Stimulated activated memory B cell treated with anti-CD40 and anti-IgM and Interleukin-4, amounts not matched to agents 10 μg/mL and 1 μg/mL and 100 μg/mL, for 72 hours (primary cell): ENCODE data around the gene GMDS.

Experiments
- ATAC-seq: fragments of 150-1000 bp; cut with Tn5 transposase; 2 replicates; pipeline ENCODE4 v1.10.0; 2021
- H3K27ac Mint-ChIP-seq: one replicate; pipeline ENCODE4 v1.8.0; 2022; ENCODE audit warnings: mild to moderate bottlenecking, mixed read lengths
- H3K27me3 Mint-ChIP-seq: one replicate; pipeline ENCODE4 v1.8.0; 2022; ENCODE audit warnings: mixed read lengths
- H3K36me3 Mint-ChIP-seq: one replicate; pipeline ENCODE4 v1.8.0; 2022; ENCODE audit warnings: mixed read lengths
- H3K4me1 Mint-ChIP-seq: one replicate; pipeline ENCODE4 v1.8.0; 2022; ENCODE audit warnings: mixed read lengths
- H3K4me3 Mint-ChIP-seq: one replicate; pipeline ENCODE4 v1.8.0; 2022; ENCODE audit warnings: mild to moderate bottlenecking, moderate library complexity, mixed read lengths
- H3K9me3 Mint-ChIP-seq: one replicate; pipeline ENCODE4 v1.8.0; 2022; ENCODE audit warnings: mixed read lengths

Gene GMDS

DNA sequence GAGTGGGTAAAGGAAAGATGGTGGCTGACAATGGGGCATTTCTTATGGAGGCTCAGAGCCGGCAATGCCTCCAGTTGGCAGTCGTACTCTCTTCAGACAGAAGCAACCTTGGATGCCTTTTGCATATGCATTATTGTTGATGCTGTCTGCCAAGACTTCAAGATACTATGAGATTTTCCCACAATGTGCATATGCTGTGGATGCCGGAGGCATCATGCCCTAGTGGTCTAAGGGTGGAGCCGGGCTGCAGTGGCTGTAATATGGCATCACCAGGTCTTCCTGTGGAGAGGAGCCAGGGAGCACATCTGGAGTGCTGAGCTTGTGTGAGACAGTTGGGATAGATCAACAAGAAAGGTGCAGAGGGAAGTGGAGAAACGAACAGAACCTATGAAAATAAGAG is 530.8 kb downstream of the GMDS start:
- H3K4me1 Mint-ChIP-seq: no peaks in the 10 kb centered on the region
- no peaks in the 10 kb centered on the region for H3K27me3 Mint-ChIP-seq
- H3K9me3 Mint-ChIP-seq: no peaks in the 10 kb centered on the region
- H3K4me3 Mint-ChIP-seq: no peak overlapping the region
- H3K36me3 Mint-ChIP-seq: peaks cover 35% of the 10 kb centered on the region
- H3K27ac Mint-ChIP-seq: no peak overlapping the region
- ATAC-seq: no peak

DNA sequence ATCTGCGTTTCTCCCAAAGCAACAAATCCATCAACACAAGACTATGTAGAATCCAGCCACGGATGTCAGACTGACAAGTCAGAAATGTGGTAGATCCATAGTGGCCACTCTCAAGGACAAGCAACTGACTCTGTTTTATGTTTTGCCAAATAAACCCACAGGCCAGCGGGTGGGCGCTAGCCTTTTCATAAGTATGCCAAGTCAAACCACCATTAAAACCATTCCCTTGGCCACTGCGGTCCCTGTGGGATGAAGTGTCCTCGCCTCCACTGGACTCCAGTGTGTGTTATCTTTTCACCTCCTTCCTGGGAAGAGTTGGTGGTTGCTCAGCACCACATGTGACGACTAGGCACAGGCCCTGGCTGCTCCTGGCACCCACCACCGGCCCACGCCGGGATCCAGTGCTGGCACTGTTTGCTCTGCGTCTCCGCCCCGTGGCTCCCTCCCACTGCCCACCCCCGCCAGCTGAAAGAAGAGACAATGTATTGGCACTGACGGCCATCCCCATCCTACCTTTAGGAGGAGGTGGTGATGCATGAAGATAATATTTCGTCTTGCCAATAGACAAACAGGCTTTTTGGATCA is 532.3 kb downstream of the GMDS start:
- H3K9me3 Mint-ChIP-seq: no peaks in the 10 kb centered on the region
- peaks cover 23% of the 10 kb centered on the region for H3K36me3 Mint-ChIP-seq
- no peaks in the 10 kb centered on the region for H3K27me3 Mint-ChIP-seq
- no peak for ATAC-seq
- H3K4me3 Mint-ChIP-seq: no peak overlapping the region
- no peaks in the 10 kb centered on the region for H3K4me1 Mint-ChIP-seq
- H3K27ac Mint-ChIP-seq: no peak overlapping the region

DNA sequence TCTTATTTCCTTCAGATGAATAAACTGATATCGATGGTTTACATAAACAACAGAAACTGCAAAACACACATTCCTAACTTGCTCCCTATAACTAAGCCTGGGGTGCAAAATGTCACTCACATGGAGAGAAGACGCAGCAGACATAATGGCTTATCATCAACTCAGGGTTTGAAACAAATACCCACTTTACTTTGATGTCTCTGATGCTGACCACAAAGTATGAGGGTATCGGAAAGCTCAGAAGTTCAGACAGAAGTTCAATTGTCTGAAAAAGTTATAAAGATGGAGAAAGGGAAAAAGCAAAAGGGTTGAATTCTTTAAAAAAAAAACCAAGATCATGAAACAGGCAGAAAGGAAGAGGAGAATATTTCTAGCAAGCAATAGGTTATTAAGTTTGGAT is 533.0 kb downstream of the GMDS start:
- no peak overlapping the region for H3K27ac Mint-ChIP-seq
- no peak overlapping the region for H3K4me3 Mint-ChIP-seq
- H3K4me1 Mint-ChIP-seq: no peaks in the 10 kb centered on the region

DNA sequence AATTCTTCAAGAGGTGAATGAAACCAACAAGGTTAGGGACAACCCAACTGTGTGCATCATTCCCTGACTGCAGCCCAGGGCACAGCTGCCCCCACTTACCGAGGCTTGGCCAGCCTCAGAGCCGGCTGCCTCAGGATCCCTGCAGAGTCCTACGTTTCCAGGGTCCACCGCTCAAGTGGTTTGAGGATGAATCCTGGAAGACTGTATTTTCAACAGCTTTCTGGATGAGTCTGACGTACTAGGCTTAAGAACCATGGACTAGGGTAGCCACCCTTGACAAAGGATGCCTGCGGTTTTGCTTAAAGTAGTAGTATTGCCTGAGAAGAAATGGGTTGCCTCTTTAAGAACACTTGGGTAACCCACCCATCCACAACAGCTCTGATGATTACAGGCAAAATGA is 534.3 kb downstream of the GMDS start:
- no peaks in the 10 kb centered on the region for H3K9me3 Mint-ChIP-seq
- peaks cover 8% of the 10 kb centered on the region for H3K36me3 Mint-ChIP-seq
- no peak overlapping the region for H3K4me3 Mint-ChIP-seq
- no peaks in the 10 kb centered on the region for H3K27me3 Mint-ChIP-seq
- H3K4me1 Mint-ChIP-seq: no peaks in the 10 kb centered on the region
- no peak for ATAC-seq
- no peak overlapping the region for H3K27ac Mint-ChIP-seq

More for the DNA sequence above, 533.0 kb downstream of the GMDS start:
- Mint-ChIP-seq H3K36me3 (peaks cover 21% of the 10 kb centered on the region), H3K9me3 (no peaks in the 10 kb centered on the region), H3K27me3 (no peaks in the 10 kb centered on the region)
- no peak for ATAC-seq

DNA sequence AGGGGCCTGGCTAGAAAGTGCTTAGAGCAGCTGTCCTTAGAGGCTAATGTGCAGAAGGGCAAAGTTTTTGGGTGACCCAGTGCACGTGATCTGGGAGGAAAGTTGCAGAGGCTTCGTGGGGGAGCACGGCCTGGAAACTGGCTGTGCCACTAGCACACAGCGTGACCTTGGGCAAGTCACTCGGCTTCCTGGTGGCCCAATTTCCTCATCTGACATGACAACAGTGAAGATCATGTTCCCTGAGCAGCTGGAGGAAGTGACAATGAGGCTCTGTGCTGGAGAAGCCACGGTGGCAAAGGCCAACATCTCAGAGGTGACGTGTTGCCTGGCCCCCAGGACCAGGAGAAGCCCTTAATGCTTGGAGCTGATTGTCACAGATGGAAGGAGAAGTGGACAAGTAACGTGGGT is 536.2 kb downstream of the GMDS start:
- H3K36me3 Mint-ChIP-seq: peaks cover 3% of the 10 kb centered on the region
- H3K4me1 Mint-ChIP-seq: no peaks in the 10 kb centered on the region
- H3K9me3 Mint-ChIP-seq: no peaks in the 10 kb centered on the region
- H3K27ac Mint-ChIP-seq: no peak overlapping the region
- no peak overlapping the region for H3K4me3 Mint-ChIP-seq
- ATAC-seq: no peak
- no peaks in the 10 kb centered on the region for H3K27me3 Mint-ChIP-seq

DNA sequence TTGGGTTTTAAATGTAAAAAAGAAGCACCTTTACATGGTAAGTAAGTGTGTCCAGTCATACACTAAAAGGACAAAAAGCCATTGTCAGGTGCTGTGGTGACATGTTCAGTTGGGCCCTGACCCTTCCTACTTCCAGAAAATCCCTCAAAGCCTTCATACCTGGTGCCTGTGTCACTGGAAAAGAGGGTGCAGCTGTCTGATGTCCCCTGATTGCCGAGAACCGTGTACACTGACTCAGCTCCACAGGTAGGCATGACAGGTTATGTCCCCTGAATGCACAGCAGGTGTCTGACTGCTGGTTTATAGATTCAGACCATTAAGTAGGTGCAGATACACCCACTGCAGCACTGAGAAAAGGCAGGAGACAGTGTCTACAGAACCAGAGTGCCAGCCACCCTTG is 536.6 kb downstream of the GMDS start:
- no peaks in the 10 kb centered on the region for H3K9me3 Mint-ChIP-seq
- H3K4me1 Mint-ChIP-seq: no peaks in the 10 kb centered on the region
- H3K36me3 Mint-ChIP-seq: peaks cover 6% of the 10 kb centered on the region
- ATAC-seq: no peak
- no peak overlapping the region for H3K27ac Mint-ChIP-seq
- no peak overlapping the region for H3K4me3 Mint-ChIP-seq
- H3K27me3 Mint-ChIP-seq: no peaks in the 10 kb centered on the region

DNA sequence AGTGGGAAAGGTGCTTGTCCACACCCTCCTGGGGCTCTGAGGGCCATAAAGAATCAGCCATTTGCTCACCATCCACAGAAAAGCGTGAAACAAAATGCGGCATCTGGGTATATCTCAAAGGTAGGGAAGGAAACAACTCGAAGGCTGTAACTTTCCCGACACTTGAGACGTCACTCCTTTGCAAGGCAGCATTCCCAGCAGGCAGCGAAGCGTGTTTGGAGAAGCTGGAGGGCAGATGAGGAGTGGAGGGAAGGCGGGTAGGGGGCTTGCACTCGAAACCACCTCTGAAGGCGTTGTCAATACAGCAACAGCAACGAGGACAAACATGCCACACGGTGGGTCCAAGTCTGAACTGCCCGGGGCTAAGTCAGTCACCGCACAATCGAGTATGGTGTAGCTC is 537.3 kb downstream of the GMDS start:
- Mint-ChIP-seq H3K27me3 (no peaks in the 10 kb centered on the region), H3K4me3 (no peak overlapping the region)

DNA sequence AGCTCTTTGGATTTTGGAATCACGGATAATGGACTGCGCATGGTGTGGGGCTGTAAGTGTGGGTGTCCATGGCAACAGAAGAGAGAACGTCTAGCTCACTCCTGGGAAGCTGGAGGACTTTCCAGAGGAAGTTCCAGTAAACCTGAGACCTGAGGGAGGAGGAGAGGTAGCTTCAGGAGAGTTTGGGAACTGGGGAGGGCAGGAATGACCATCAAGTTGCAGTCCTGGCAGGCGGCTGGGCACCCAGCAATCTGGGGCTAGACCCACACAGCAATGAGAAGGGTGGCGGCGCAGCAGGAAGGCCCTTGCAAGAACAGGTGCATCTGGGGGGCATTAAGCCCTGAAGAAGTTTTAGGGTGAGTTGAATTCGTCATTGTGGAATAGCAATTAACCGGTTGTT is 539.8 kb downstream of the GMDS start:
- no peaks in the 10 kb centered on the region for H3K27me3 Mint-ChIP-seq
- H3K36me3 Mint-ChIP-seq: peaks cover 6% of the 10 kb centered on the region
- no peak for ATAC-seq

More for the DNA sequence above, 537.3 kb downstream of the GMDS start:
- Mint-ChIP-seq H3K9me3 (no peaks in the 10 kb centered on the region), H3K27ac (no peak overlapping the region), H3K4me1 (no peaks in the 10 kb centered on the region), H3K36me3 (peaks cover 6% of the 10 kb centered on the region)
- no peak for ATAC-seq

DNA sequence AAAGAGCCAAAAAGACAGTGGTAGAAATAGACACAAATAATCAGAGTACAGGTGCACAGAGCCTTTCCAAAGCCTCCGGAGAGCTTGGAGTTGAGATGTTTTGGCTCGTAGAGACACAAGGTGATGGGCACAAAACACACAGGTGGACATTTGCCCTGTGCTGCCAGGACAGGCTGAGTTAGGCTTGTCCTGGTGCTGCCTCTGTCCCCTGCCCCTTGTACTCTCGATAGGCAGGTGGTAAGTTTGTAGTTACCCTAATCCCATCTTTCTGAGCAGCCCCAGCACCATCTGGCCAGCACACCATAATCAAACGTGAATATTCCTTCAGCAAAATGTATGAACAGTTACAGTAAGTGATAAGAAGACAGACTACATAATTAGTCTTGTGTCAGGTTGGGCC is 540.2 kb downstream of the GMDS start:
- ATAC-seq: no peak
- no peak overlapping the region for H3K4me3 Mint-ChIP-seq
- peaks cover 6% of the 10 kb centered on the region for H3K36me3 Mint-ChIP-seq
- H3K27ac Mint-ChIP-seq: no peak overlapping the region
- H3K27me3 Mint-ChIP-seq: no peaks in the 10 kb centered on the region
- H3K4me1 Mint-ChIP-seq: no peaks in the 10 kb centered on the region
- no peaks in the 10 kb centered on the region for H3K9me3 Mint-ChIP-seq

More for the DNA sequence above, 539.8 kb downstream of the GMDS start:
- H3K9me3 Mint-ChIP-seq: no peaks in the 10 kb centered on the region
- no peak overlapping the region for H3K27ac Mint-ChIP-seq
- H3K4me3 Mint-ChIP-seq: no peak overlapping the region
- H3K4me1 Mint-ChIP-seq: no peaks in the 10 kb centered on the region

DNA sequence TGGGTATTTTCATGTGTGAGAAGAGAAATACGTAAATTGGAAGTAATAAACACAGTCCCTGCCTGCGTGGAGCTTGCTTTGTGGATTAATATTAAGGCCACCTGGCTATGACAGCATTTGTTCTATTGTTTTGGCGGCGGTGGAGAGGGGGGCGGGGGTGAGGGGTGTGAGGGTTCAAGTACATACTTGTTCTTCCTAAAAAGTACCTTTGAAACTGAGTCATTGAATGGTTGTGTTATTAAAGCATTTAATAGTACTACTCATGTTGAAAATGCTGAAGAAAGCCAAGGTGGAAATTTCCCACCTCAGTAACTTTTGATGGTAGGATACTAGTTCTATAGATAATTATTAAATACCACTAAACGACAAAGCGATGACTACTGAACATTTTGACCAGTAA is 540.7 kb downstream of the GMDS start:
- Mint-ChIP-seq H3K4me1 (no peaks in the 10 kb centered on the region), H3K27me3 (no peaks in the 10 kb centered on the region), H3K4me3 (no peak overlapping the region), H3K27ac (no peak overlapping the region), H3K36me3 (peaks cover 6% of the 10 kb centered on the region), H3K9me3 (no peaks in the 10 kb centered on the region)
- ATAC-seq: no peak

DNA sequence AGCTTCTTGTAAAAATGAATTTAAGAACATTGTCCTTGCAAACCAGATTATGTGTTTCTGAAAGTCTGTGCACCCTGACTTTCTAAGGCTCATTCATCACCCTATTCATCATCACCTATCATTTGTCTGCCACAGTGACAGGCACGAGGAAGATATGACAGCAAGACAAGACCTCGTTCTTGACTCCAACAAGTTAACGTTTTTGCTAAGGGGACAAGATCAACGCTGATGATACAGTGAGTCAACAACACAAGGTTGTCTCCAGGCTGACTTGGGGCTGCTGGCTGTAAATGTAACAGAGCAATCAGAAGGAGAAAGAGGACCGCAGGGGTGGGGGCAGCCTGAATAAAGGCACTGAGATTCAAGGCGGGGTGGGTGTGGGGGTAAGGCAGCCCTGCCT is 541.5 kb downstream of the GMDS start:
- H3K27me3 Mint-ChIP-seq: no peaks in the 10 kb centered on the region
- H3K36me3 Mint-ChIP-seq: peaks cover 6% of the 10 kb centered on the region

DNA sequence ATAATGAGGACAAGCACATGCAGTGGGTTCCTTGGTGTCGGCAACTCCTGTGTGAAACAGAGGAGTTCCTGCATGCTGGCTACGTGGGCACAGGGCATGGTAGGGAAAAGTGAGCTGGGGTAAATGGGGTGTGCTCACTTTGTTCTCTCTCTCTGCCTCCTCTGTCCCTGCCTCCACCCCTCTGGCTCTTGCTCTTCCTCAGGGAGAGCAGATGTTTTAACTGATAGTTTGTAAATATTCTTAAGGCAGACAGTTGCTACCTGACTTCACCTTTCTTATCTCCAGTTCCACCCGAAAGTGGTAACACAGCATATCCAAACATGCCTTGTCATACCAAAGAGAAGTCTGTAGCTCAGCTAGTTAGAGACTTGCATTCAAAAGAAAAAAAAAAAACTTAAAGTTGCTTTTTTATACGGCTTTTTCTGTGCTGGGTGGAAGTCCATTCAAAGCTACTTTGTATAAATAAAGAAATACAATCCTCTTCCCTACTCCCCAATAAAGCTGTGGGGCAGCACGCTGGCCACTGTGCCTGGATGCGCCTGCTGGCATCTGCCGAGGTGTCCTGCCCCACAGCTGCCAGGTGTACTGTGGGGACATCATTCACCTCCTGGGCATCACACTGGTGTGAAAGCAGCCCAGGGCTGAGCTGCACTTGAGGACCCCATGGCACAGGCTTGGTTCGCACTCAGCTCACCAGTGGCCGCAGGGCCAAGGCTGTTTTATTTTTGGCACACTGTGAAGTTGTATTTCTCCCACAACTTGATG is 542.1 kb downstream of the GMDS start:
- no peaks in the 10 kb centered on the region for H3K9me3 Mint-ChIP-seq
- ATAC-seq: no peak
- H3K36me3 Mint-ChIP-seq: peaks cover 6% of the 10 kb centered on the region
- H3K27me3 Mint-ChIP-seq: no peaks in the 10 kb centered on the region
- H3K4me3 Mint-ChIP-seq: no peak overlapping the region
- no peaks in the 10 kb centered on the region for H3K4me1 Mint-ChIP-seq
- H3K27ac Mint-ChIP-seq: no peak overlapping the region

More for the DNA sequence above, 541.5 kb downstream of the GMDS start:
- no peaks in the 10 kb centered on the region for H3K4me1 Mint-ChIP-seq
- no peak for ATAC-seq
- H3K27ac Mint-ChIP-seq: no peak overlapping the region
- no peaks in the 10 kb centered on the region for H3K9me3 Mint-ChIP-seq
- no peak overlapping the region for H3K4me3 Mint-ChIP-seq

DNA sequence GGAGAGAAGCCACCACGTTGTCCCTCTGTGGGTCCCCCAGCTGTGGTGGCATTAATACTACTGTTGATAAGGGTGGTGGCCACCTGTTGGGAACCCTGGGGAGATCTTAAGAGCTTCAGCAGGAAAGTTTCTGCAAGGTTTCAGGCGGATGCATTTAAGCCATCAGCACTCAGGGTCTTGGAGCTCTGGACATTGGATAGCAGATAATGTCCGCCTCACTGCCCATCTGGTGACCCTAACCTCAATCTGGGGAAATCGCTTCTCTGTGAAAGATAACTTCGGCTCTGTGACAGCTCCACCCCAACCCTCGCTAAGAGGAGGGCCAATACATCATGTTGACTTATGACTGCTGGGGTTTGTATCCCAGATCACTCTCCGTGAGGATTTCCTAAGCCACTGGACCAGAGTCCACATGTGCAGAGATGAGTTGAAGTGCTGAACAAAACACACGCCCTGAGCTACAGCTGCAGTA is 542.8 kb downstream of the GMDS start:
- Mint-ChIP-seq H3K36me3 (peaks cover 6% of the 10 kb centered on the region), H3K27ac (no peak overlapping the region), H3K4me3 (no peak overlapping the region), H3K9me3 (no peaks in the 10 kb centered on the region), H3K27me3 (no peaks in the 10 kb centered on the region), H3K4me1 (no peaks in the 10 kb centered on the region)
- no peak for ATAC-seq

DNA sequence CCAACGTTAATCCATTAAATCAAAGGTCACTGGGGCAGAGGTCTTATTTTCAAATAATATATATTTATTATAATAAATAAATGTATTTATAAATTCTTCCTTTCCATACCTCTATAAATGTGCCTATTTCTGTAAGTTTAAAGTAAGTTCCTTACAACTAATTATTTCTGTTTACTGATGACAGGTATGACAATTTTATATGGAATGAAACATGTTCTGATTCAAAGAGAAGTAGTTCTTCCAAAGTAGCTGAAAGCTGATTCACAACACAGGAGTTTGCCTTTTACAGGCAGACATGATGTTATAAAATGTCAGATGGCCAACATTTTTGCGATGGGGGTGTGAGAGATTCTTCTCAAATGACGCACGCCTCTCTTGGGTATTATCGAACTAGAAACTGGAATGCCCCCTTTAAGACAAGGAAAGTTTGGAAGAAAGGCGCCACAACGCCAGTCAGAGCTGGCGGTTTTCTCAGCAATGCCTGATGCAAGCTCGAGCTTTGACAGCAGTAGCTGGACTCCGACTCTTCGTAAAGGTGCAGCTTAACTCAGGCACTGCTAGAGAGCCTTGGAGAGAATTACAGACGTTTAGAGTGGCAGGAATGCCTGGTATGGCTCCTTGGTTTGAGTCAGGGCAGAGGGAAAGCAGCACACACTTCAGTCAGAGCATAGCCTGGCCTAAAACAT is 543.6 kb downstream of the GMDS start:
- H3K36me3 Mint-ChIP-seq: peaks cover 12% of the 10 kb centered on the region
- H3K4me3 Mint-ChIP-seq: no peak overlapping the region
- no peaks in the 10 kb centered on the region for H3K4me1 Mint-ChIP-seq
- H3K27me3 Mint-ChIP-seq: no peaks in the 10 kb centered on the region
- H3K9me3 Mint-ChIP-seq: no peaks in the 10 kb centered on the region
- ATAC-seq: no peak
- H3K27ac Mint-ChIP-seq: no peak overlapping the region

DNA sequence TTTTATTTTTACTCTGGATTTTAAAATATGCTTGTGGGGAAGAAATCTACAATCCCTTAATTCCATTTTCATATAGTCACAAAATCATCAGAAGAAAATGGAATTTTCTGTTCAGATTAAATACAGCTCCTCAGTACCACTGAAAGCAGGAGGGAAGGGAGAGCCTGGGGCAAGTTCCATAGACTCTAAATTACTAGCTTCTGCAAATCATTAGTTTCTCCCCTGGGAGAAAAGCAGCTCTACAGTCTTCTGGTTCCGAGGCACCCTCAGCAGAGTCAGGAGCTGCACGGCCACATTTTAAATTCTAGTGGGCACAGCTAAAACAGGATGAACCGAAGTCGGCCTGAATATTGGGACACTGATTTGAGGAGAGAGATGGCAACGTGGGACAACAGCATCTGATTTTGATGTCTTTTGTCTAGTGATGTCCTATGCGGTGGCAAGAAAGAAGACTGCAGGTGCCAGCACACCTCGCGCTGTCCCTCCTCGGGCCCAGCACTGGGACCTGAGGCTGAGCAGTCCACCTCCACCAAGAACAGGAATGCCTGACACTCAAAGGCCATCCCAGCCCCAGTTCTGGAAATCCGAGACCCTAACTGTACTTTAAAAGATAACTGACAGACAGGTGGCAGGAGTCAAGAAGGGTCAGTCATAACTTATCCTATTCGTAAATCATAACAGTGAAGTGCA is 545.0 kb downstream of the GMDS start:
- Mint-ChIP-seq H3K36me3 (peaks cover 19% of the 10 kb centered on the region), H3K27me3 (no peaks in the 10 kb centered on the region), H3K4me3 (no peak overlapping the region), H3K9me3 (no peaks in the 10 kb centered on the region), H3K4me1 (no peaks in the 10 kb centered on the region), H3K27ac (no peak overlapping the region)
- no peak for ATAC-seq
